H1 (cell line): ENCODE measurements around the gene ZBTB16. TPM values are rescaled to one million over a fixed set of nuclear protein-coding genes. Genes with fewer than 3 reads are reported as not detected.

Source experiments
- CTCF ChIA-PET: fragments of 300-600 bp; sonication (Branson Sonifier 250); formaldehyde crosslinking; loops from one replicate; lab custom pipeline; 2021; ENCODE audit not compliant: partially characterized antibody; lab: Charles Lee
- POLR2A ChIA-PET: fragments of 300-600 bp; sonication (Branson Sonifier 250); formaldehyde crosslinking; loops from one replicate; lab custom pipeline; 2021; ENCODE audit warnings: inconsistent platforms; ENCODE audit not compliant: partially characterized antibody; lab: Charles Lee
- DNase-seq, 2 experiments: peaks; one replicate each; pipeline versions ENCODE4 v3.0.0 to v3.0.0-alpha.2; 2010 to 2022; ENCODE audit warnings: low spot score in 2 of 2, low read depth in 1 of 2, mixed read lengths in 1 of 2
- FAIRE-seq: peaks from 2 replicates; lab custom pipeline; 2011; peaks lifted over from hg19 to GRCh38; lab: Jason Lieb, UNC
- H2AFZ ChIP-seq: 2 replicates; pipeline ENCODE4 v1.8.1; 2012; ENCODE audit warnings: low read length, inconsistent platforms
- H2AK5ac ChIP-seq: 2 replicates; pipeline ENCODE4 v1.6.1; 2013; ENCODE audit warnings: low read depth, low read length
- H2BK120ac ChIP-seq: replicated peaks from 2 replicates; pipeline ENCODE3; 2013; ENCODE audit warnings: low read depth, low read length, inconsistent platforms
- H2BK12ac ChIP-seq: 2 replicates; pipeline ENCODE4 v1.6.1; 2013; ENCODE audit warnings: low read depth, low read length
- H2BK15ac ChIP-seq: 2 replicates; pipeline ENCODE4 v1.6.1; 2013; ENCODE audit warnings: low read length
- H2BK20ac ChIP-seq: 2 replicates; pipeline ENCODE4 v1.6.1; 2013; ENCODE audit warnings: low read length
- H2BK5ac ChIP-seq: 2 replicates; pipeline ENCODE4 v1.6.1; 2013; ENCODE audit warnings: low read depth, low read length
- H3K14ac ChIP-seq: 2 replicates; pipeline ENCODE4 v1.6.1; 2013; ENCODE audit warnings: inconsistent platforms; ENCODE audit not compliant: insufficient read length
- H3K18ac ChIP-seq: 2 replicates; pipeline ENCODE4 v1.6.1; 2013; ENCODE audit warnings: low read length; ENCODE audit errors: extremely low read depth
- H3K23ac ChIP-seq: 2 replicates; pipeline ENCODE4 v1.6.1; 2013; ENCODE audit warnings: inconsistent platforms; ENCODE audit not compliant: insufficient read length
- H3K23me2 ChIP-seq: 2 replicates; pipeline ENCODE4 v1.6.1; 2013; ENCODE audit warnings: low read depth, low read length
- H3K27ac ChIP-seq: 2 replicates; pipeline ENCODE4 v1.6.1; 2011; ENCODE audit warnings: low read depth, low read length, inconsistent platforms
- H3K27me3 ChIP-seq, 4 experiments: replicated peaks in 1 of 4; 1 replicate in 1 of 4; 2 replicates in 3 of 4; pipeline versions ENCODE4 v1.6.1 to v1.8.1; 2011 to 2013; ENCODE audit warnings: low read length in 3 of 4, mild to moderate bottlenecking in 3 of 4, inconsistent platforms in 2 of 4, mixed read lengths in 2 of 4, moderate library complexity in 1 of 4; ENCODE audit not compliant: control insufficient read depth in 3 of 4, insufficient read depth in 3 of 4; ENCODE audit errors: extremely low read depth in 1 of 4
- H3K36me3 ChIP-seq, 4 experiments: 2 replicates each; pipeline versions ENCODE4 v1.6.1 to v1.8.1; 2011 to 2013; ENCODE audit warnings: mild to moderate bottlenecking in 4 of 4, low read length in 3 of 4, moderate library complexity in 2 of 4, control low read depth in 1 of 4, inconsistent platforms in 1 of 4; ENCODE audit not compliant: insufficient read depth in 4 of 4, control insufficient read depth in 2 of 4
- H3K4ac ChIP-seq: replicated peaks from 2 replicates; pipeline ENCODE3; 2013; ENCODE audit warnings: low read length, low read depth, mixed read lengths, inconsistent platforms; ENCODE audit not compliant: insufficient read length
- H3K4me1 ChIP-seq, 4 experiments: replicated peaks in 1 of 4; 1 replicate in 1 of 4; 2 replicates in 3 of 4; pipeline versions ENCODE4 v1.6.1 to v1.8.1; 2011 to 2013; ENCODE audit warnings: low read length in 3 of 4, inconsistent platforms in 2 of 4, mixed read lengths in 1 of 4; ENCODE audit not compliant: insufficient read depth in 4 of 4, control insufficient read depth in 3 of 4
- H3K4me2 ChIP-seq, 2 experiments: 2 replicates each; pipeline versions ENCODE4 v1.6.1 to v1.8.1; 2011 to 2013; ENCODE audit warnings: low read depth in 2 of 2, low read length in 2 of 2, control low read depth in 1 of 2, inconsistent platforms in 1 of 2, mild to moderate bottlenecking in 1 of 2; ENCODE audit not compliant: insufficient read depth in 1 of 2
- H3K4me3 ChIP-seq, 4 experiments: fragments of 200-600, 300-600 bp in 1 of 4; sonication (generic), shearing (Covaris generic), sonication (Bioruptor Twin) in 1 of 4; 2 replicates each; pipeline versions ENCODE4 v1.5.1 to v1.8.1; 2011 to 2016; ENCODE audit warnings: low read length in 4 of 4, low read depth in 3 of 4, control low read depth in 2 of 4, inconsistent platforms in 2 of 4, mild to moderate bottlenecking in 2 of 4, mixed read lengths in 1 of 4, moderate library complexity in 1 of 4; ENCODE audit not compliant: insufficient read depth in 2 of 4; ENCODE audit errors: extremely low read depth in 1 of 4
- H3K56ac ChIP-seq: replicated peaks from 2 replicates; pipeline ENCODE3; 2013; ENCODE audit warnings: low read depth, mild to moderate bottlenecking, mixed read lengths, low read length, inconsistent platforms; ENCODE audit not compliant: insufficient read length
- H3K79me1 ChIP-seq: 2 replicates; pipeline ENCODE4 v1.6.1; 2013; ENCODE audit warnings: low read depth, low read length, control low read depth
- H3K79me2 ChIP-seq, 2 experiments: 2 replicates each; pipeline versions ENCODE4 v1.6.1 to v1.8.1; 2012 to 2013; ENCODE audit warnings: low read length in 2 of 2, mild to moderate bottlenecking in 2 of 2, inconsistent platforms in 1 of 2; ENCODE audit not compliant: insufficient read depth in 2 of 2, control insufficient read depth in 1 of 2
- H3K9ac ChIP-seq, 4 experiments: replicated peaks in 1 of 4; 1 replicate in 1 of 4; 2 replicates in 3 of 4; pipeline versions ENCODE4 v1.6.1 to v1.8.1; 2011 to 2013; ENCODE audit warnings: low read depth in 3 of 4, low read length in 3 of 4, control low read depth in 2 of 4, mild to moderate bottlenecking in 2 of 4, moderate library complexity in 2 of 4, inconsistent platforms in 1 of 4; ENCODE audit errors: extremely low read depth in 1 of 4
- H3K9me3 ChIP-seq, 2 experiments: 2 replicates each; pipeline versions ENCODE4 v1.6.1 to v1.8.1; 2012 to 2013; ENCODE audit warnings: mild to moderate bottlenecking in 2 of 2, moderate library complexity in 2 of 2, control low read depth in 1 of 2, inconsistent platforms in 1 of 2, low read depth in 1 of 2, low read length in 1 of 2, mixed read lengths in 1 of 2; ENCODE audit not compliant: insufficient read depth in 2 of 2
- H4K20me1 ChIP-seq, 2 experiments: replicated peaks in 1 of 2; 2 replicates each; pipeline versions ENCODE3 to v1.8.1; 2011 to 2013; ENCODE audit warnings: inconsistent platforms in 2 of 2, low read length in 2 of 2, mild to moderate bottlenecking in 1 of 2; ENCODE audit not compliant: insufficient read depth in 2 of 2, control insufficient read depth in 1 of 2
- H4K5ac ChIP-seq: 2 replicates; pipeline ENCODE4 v1.6.1; 2013; ENCODE audit warnings: low read length, low read depth, mixed read lengths, inconsistent platforms; ENCODE audit not compliant: insufficient read length
- H4K8ac ChIP-seq: 2 replicates; pipeline ENCODE4 v1.8.0; 2013; ENCODE audit warnings: mild to moderate bottlenecking, moderate library complexity, low read length, inconsistent platforms; ENCODE audit not compliant: insufficient read depth; ENCODE audit errors: extremely low read depth
- H4K91ac ChIP-seq: replicated peaks from 2 replicates; pipeline ENCODE3; 2013; ENCODE audit warnings: low read length, mixed read lengths, inconsistent platforms; ENCODE audit not compliant: insufficient read length
- ASH2L ChIP-seq: fragments of 200-600, 300-600 bp; sonication (generic); IDR thresholded peaks from one replicate; pipeline ENCODE4 v1.7.1; 2017; ENCODE audit warnings: low read length
- BACH1 ChIP-seq: IDR thresholded peaks from 2 replicates; pipeline ENCODE4 v1.6.1; 2012; ENCODE audit warnings: low read length, improper control_type of control experiment
- BRCA1 ChIP-seq: IDR thresholded peaks from 2 replicates; pipeline ENCODE4 v1.6.1; 2012; ENCODE audit warnings: low read depth, low read length, improper control_type of control experiment
- CEBPB ChIP-seq: IDR thresholded peaks from 2 replicates; pipeline ENCODE4 v1.6.1; 2012; ENCODE audit warnings: low read depth, low read length
- GABPA ChIP-seq: IDR thresholded peaks from 2 replicates; pipeline ENCODE4 v1.6.1; 2011; ENCODE audit warnings: mild to moderate bottlenecking, low read length, moderate library complexity, borderline replicate concordance; ENCODE audit not compliant: insufficient read depth
- HDAC2 ChIP-seq, 2 experiments: fragments of 300-600 bp in 1 of 2; sonication (generic) in 1 of 2; IDR thresholded peaks; 2 replicates each; pipeline ENCODE4 v1.6.1; 2011 to 2012; ENCODE audit warnings: low read depth in 2 of 2, low read length in 2 of 2, mild to moderate bottlenecking in 2 of 2, moderate library complexity in 2 of 2, borderline replicate concordance in 1 of 2, inconsistent platforms in 1 of 2
- JUN ChIP-seq: IDR thresholded peaks from 2 replicates; pipeline ENCODE4 v1.6.1; 2011; ENCODE audit warnings: low read depth, mild to moderate bottlenecking, improper control_type of control experiment, low read length
- JUND ChIP-seq: IDR thresholded peaks from 2 replicates; pipeline ENCODE4 v1.6.1; 2011; ENCODE audit warnings: mild to moderate bottlenecking, improper control_type of control experiment, low read length
- KDM4A ChIP-seq: IDR thresholded peaks from one replicate; pipeline ENCODE4 v1.7.1; 2012; ENCODE audit warnings: low read depth, mild to moderate bottlenecking, moderate library complexity, low read length, inconsistent platforms; ENCODE audit not compliant: severe bottlenecking
- MAFK ChIP-seq: IDR thresholded peaks from 2 replicates; pipeline ENCODE4 v1.6.1; 2012; ENCODE audit warnings: low read depth, mild to moderate bottlenecking, improper control_type of control experiment, low read length
- NRF1 ChIP-seq: IDR thresholded peaks from 2 replicates; pipeline ENCODE4 v1.6.1; 2011; ENCODE audit warnings: mild to moderate bottlenecking, low read depth, low read length, improper control_type of control experiment
- POLR2A ChIP-seq, 2 experiments: IDR thresholded peaks; 1 replicate in 1 of 2; 2 replicates in 1 of 2; pipeline ENCODE4 v1.6.1; 2011; ENCODE audit warnings: low read depth in 2 of 2, low read length in 2 of 2, mild to moderate bottlenecking in 2 of 2; ENCODE audit errors: control extremely low read depth in 1 of 2
- RBBP5 ChIP-seq: IDR thresholded peaks from 2 replicates; pipeline ENCODE4 v1.7.1; 2012; ENCODE audit warnings: low read depth, mild to moderate bottlenecking, inconsistent platforms, low read length, moderate library complexity, borderline replicate concordance
- SIN3A ChIP-seq, 2 experiments: IDR thresholded peaks in 1 of 2; conservative IDR thresholded peaks in 1 of 2; 2 replicates each; pipeline ENCODE4 v1.6.1; 2011 to 2012; ENCODE audit warnings: low read length in 2 of 2, improper control_type of control experiment in 1 of 2, low read depth in 1 of 2, mild to moderate bottlenecking in 1 of 2
- SP2 ChIP-seq: IDR thresholded peaks from 2 replicates; pipeline ENCODE4 v1.6.1; 2012; ENCODE audit warnings: mild to moderate bottlenecking, low read length, inconsistent platforms
- SP4 ChIP-seq: IDR thresholded peaks from 2 replicates; pipeline ENCODE4 v1.6.1; 2012; ENCODE audit warnings: low read length, inconsistent platforms
- WGBS, 2 experiments: shearing (Covaris generic) in 1 of 2; methylation state at CpG; one replicate each; pipeline versions ENCODE4 v1.1.6 to v1.1.7; 2013 to 2015; ENCODE audit warnings: low lambda C conversion rate in 2 of 2, mixed read lengths in 2 of 2, inconsistent platforms in 1 of 2, low coverage in 1 of 2, missing lambda C conversion rate in 1 of 2; ENCODE audit not compliant: insufficient replicate concordance in 2 of 2, insufficient coverage in 1 of 2, insufficient read length in 1 of 2; ENCODE audit errors: extremely low coverage in 1 of 2, missing lambda C conversion rate in 1 of 2; 5-methylcytosine and 5-hydroxymethylcytosine counted together
- polyA plus RNA-seq, 7 experiments: library from polyadenylated mRNA; depleted of rRNA in 3 of 7; stranded (reverse) in 5 of 7; unstranded in 2 of 7; fragments of >200 nt in 5 of 7; fragments of 200-250 nt in 2 of 7; gene quantifications; 1 replicate in 5 of 7; 2 replicates in 1 of 7; 4 replicates in 1 of 7; pipeline versions ENCODE4 v1.2.1 to v1.2.3, GENCODE V29; 2011 to 2013; ENCODE audit warnings: missing spikeins in 2 of 7, mixed read lengths in 2 of 7
- total RNA-seq: library from RNA; stranded (reverse); fragmentation: NEBNext Ultra II Directional; extraction: Animal tissue kit (Norgen Biotek cat#: 25700); gene quantifications from 2 replicates; pipeline ENCODE4 v1.2.1, GENCODE V29; 2021

The ZBTB16 gene
- total and polyA plus RNA-seq, 2 of the 8 experiments (the other 6 are each of a cell fraction or from before 2014, with no cell fraction given) = 0.12 to 0.61 TPM

GRCh38 chr11:114213622-114214021, 154.1 kb downstream of the ZBTB16 start:
- H3K27ac ChIP-seq = no peak overlapping the region
- no peaks in the 10 kb centered on the region for H4K20me1 ChIP-seq
- H2BK120ac ChIP-seq = no peak overlapping the region
- ChIA-PET CTCF (interaction anchor here (0.7 to 1.6 kb wide), 5 partner anchors 15 to 218 kb away, joined by 3 to 6 read pairs (median 3); no protein-coding TSS in a partner anchor), POLR2A (no interaction called here)
- no peak overlapping the region for H2BK5ac ChIP-seq
- no peaks in the 10 kb centered on the region for H3K27me3 ChIP-seq
- no peaks in the 10 kb centered on the region for H3K79me1 ChIP-seq
- no peak overlapping the region for H3K4ac ChIP-seq
- H3K79me2 ChIP-seq = no peaks in the 10 kb centered on the region
- no peak overlapping the region for H3K14ac ChIP-seq
- no peak overlapping the region for H3K18ac ChIP-seq
- no peak overlapping the region for H2AK5ac ChIP-seq
- H3K9me3 ChIP-seq = no peaks in the 10 kb centered on the region
- H2BK12ac ChIP-seq = no peak overlapping the region
- no peak overlapping the region for H3K9ac ChIP-seq
- H4K8ac ChIP-seq = no peak overlapping the region
- H3K4me3 ChIP-seq = no peak overlapping the region
- no peak overlapping the region for H3K4me2 ChIP-seq
- no peak overlapping the region for H4K91ac ChIP-seq
- no peaks in the 10 kb centered on the region for H3K23me2 ChIP-seq
- no peaks in the 10 kb centered on the region for H3K36me3 ChIP-seq
- H4K5ac ChIP-seq = no peak overlapping the region
- no peak overlapping the region for H2BK20ac ChIP-seq
- no peak overlapping the region for H3K56ac ChIP-seq
- 91% methylated on average over 2 of the region's 2 CpGs; no CpG with 5 or more reads in 1 of the 2 experiments for WGBS, 2 experiments
- no peak overlapping the region for H2AFZ ChIP-seq
- FAIRE-seq = no peak
- DNase-seq = no peak
- H2BK15ac ChIP-seq = no peak overlapping the region
- H3K23ac ChIP-seq = no peak overlapping the region
- H3K4me1 ChIP-seq = peaks cover 2 to 12% (median 9%) of the 10 kb centered on the region in 4 experiments; a peak in 5 of 7 replicates
- no peak for TF ChIP-seq ASH2L
- no peak for TF ChIP-seq KDM4A
- no peak for TF ChIP-seq SP4
- no peak for TF ChIP-seq JUND
- no peak for TF ChIP-seq JUN
- no peak for TF ChIP-seq NRF1
- no peak for TF ChIP-seq BACH1
- no peak for TF ChIP-seq HDAC2 (IDR thresholded peaks at IDR 0.05; ENCODE audit: borderline replicate concordance in 1 of 2, low read depth in 2 of 2, low read length in 2 of 2)
- TF ChIP-seq CEBPB = no peak
- TF ChIP-seq BRCA1 = no peak
- TF ChIP-seq GABPA = no peak
- TF ChIP-seq RBBP5 = no peak
- TF ChIP-seq MAFK = no peak
- no peak for TF ChIP-seq SIN3A (conservative IDR thresholded peaks at IDR 0.05 in 1 of 2, IDR thresholded peaks at IDR 0.05 in 1 of 2; ENCODE audit: low read depth in 1 of 2, low read length in 2 of 2)
- no peak for TF ChIP-seq POLR2A (IDR thresholded peaks at IDR 0.05; ENCODE audit: control extremely low read depth in 1 of 2, low read depth in 2 of 2, low read length in 2 of 2)
- no peak for TF ChIP-seq SP2
